DMS79 (cell line): ENCODE data around the gene EML2.
A peak's percentile ranks its signal among the peaks of the same experiment; 100 is the strongest.
"Not testable (repeated sequence)": the region's sequence is repeated elsewhere in the genome, so short reads cannot be mapped to it uniquely, and the experiment has no call there.

Experiments
- DNase-seq: peaks from one replicate; lab custom pipeline; 2025; lab: John Stamatoyannopoulos, UW

EML2 gene

GRCh38 chr19:45646345-45646698 lies 7.1 kb upstream of the EML2 start:
- no peak for DNase-seq

- peak; percentile 23 for DNase-seq
Measured at GRCh38 chr19:45645631-45646344, 6.6 kb upstream of the EML2 start.

DNA sequence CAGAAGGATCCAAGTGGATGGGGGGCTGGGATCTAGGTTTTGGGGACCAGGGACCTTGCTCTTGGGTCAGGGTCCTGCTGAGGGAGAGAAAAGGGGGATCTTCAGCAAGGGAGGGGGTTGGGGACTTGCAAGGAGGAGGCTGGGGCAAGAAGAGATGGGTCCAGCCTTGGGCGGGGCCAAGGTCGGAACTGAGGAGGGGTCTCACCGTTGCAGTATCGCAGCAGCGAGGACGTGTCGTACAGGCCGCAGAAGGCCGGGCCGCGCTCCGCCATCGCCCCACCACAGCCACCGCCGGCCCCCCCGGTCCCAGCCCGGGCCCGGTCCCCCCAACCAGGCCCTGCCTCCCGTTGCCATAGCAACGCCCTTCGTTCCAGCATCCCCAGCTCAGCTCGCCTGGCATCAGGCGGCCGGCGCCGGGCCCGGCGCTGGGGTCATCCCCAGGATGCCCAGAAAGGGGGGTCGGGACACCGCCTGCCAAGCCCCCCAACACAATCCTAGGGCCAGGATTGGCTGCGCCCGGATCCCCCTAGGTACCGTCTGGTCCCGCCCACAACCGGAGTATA lies 6.0 kb upstream of the EML2 start:
- DNase-seq = no peak

DNA sequence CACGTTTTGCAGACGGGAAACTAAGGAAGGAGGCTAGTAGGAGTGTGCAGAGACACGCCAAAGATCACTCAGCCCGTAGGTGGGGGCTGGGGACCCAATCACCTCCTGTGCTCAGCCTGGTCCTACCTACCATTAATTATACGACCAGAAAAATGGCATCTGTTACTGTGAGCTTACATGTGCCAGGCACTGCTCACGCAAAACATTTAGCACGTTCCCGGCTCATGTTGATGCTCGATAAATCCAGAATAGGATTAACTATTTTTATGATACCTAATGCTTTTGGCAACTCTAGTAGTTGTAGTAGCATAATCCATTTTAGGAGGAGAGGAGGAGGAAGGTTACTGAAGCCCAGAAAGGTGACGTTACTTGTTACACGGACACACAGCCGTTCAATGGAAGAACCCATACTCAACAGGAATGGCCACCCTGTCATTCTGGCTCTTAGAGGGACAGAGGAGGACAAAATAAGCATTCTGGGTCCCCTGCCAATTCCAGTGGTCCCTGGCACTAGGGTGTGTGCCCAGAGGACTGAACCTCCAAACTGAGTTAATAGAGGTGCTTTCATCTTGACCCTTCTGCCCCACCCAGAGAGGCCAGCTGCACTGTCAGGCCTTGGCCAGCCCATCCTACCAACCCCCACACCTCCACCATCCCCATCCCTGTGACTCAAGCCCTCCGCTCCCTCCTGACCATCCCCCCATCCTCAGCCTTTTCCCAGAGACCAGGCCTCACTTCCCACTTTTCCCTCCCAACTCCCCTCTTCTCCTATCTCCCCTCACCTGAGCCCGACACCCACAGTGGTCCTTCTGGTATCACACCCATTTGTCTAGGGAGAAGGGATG lies 5.0 kb upstream of the EML2 start:
- DNase-seq = no peak

DNA sequence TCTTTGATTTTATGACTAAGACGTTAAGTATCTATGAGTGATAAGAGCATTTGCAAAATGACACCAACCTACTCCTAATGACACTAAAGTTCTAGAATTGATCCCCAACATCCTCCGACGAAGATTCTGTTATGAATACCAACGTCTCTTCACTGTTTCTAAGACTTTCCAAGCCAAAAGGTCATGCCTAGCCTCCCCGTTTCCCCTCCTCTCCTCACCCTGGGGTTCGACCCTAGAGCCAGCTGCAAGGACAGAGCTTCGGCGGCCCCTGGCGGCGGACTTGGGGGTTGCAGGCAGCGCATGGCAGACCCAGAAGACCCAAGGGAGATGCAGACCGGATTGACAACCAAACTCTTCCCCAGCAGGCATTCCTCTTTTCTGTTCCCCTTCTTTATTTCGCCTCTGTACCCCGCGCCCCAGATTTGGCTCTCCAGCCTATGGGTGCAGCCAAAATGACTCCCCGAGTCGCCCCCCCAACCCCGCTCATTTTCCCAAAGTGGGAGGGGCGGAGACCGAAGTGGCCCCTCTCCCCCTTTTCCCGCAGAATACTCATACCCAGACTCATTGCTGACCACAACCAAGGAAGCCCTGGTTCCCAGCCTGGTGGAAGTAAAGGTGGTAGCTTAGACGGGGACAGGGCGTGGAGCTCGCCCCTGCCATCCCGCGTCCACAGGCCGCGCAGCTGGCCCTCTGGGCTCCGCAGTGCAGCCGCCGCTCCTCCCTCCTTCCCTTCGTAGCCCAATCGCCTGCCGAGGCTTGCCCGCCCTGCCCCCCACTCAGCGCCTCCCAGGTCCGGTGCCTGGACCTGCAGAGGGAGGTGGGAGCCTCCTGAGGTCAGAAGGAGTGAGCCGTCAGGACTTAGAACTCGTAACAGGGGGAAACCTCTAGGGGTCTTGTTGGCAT lies 4.1 kb upstream of the EML2 start:
- DNase-seq = peak; percentile 58

DNA sequence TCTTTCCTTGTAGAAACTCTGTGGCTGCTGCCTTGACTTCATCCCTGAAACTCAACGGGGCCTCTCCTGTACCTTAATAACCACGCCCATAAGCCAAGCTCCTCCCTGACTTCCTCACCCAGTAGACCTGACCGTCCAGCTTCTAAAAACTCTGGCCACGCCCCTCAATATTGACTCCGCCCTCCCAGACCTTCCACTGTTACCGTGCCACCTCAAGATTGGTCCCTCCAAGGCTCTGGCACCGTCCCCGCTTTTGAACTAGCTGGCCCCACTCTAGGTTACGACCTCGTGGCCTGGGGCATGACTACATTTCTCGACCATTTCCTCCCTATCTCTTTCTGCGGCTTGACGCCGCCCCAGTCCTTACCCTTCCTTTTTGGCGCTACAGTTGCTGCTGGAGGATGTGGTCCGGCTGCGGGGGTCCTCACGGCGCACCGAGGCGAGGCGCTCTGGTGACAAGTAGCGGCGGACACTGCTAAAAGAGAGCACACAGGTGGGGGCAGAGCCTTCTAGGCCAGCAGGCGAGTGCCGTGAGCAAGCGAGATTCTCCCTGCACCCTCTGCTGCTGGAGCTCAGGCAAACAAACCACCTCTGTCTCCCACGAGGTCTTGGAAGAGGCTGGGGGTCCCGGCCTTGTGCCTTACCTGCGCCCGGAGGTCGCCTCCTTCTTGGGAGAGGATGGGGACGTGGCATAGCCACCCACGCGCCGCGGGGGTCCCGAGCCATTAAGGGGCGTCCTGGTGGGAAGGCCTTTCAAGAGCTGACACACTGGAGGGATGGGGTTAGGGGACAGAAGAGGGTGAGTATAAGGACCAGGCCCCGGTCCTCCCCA lies 2.3 kb upstream of the EML2 start:
- peak; percentile 67 for DNase-seq

- DNase-seq = no peak
Measured at GRCh38 chr19:45640849-45641273, 1.7 kb upstream of the EML2 start.

GRCh38 chr19:45637890-45638667 lies 1.1 kb downstream of the EML2 start:
- no peak for DNase-seq

DNA sequence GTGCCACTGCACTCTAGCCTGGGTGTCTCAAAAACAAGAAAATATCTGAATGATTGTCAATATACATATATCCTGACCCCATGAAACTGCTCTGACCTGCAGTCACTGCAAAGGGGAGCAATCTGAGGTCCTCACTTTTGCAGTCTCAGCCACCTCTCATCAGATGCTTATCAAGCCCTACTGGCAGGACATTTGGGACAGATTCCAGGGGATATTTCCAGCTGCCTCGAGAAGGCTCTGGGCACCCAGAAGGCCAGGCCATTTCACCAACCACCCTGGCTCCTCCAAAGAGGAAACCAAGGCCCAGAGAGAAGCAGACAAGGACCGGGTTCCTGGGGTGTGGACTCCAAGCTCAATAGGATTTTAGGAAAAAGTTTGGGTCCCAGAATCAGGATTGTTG lies 2.3 kb downstream of the EML2 start:
- no peak for DNase-seq

DNA sequence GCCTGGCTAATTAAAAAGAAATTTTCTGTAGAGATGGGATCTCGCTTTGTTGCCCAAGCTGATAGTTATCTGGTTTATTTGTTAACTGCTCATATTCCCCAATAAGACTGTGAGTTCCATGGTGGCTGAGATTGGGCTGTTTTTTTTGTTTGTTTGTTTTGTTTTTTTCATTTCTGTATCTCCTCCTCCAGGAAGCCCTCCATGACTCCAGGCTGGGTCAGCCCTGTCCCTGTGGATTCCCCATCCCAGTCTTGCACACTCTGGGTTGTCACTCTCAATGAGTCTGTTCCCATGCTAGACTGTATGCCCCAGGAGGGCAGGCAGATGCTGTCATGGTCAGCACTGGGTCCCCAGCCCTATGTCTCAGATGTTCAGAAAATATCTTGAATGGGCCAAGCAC lies 2.9 kb downstream of the EML2 start:
- no peak for DNase-seq

- DNase-seq = peak; percentile 53
Measured at GRCh38 chr19:45632468-45633196, 6.6 kb downstream of the EML2 start.

GRCh38 chr19:45630463-45630862 lies 8.7 kb downstream of the EML2 start:
- no peak for DNase-seq

GRCh38 chr19:45629704-45630103 lies 9.5 kb downstream of the EML2 start:
- DNase-seq = no peak

- not testable (repeated sequence) for DNase-seq
Measured at GRCh38 chr19:45628219-45628618, 11.0 kb downstream of the EML2 start.

GRCh38 chr19:45623984-45624383 lies 15.2 kb downstream of the EML2 start:
- DNase-seq = no peak

- no peak for DNase-seq
Measured at GRCh38 chr19:45621976-45622503, 17.2 kb downstream of the EML2 start.

GRCh38 chr19:45621389-45621788 lies 17.8 kb downstream of the EML2 start:
- no peak for DNase-seq

GRCh38 chr19:45616704-45617017 lies 22.5 kb downstream of the EML2 start:
- no peak for DNase-seq
